ENCODE results near the gene VSIG8.

VSIG8 gene

GRCh38 chr1:159849626-159850366, 12.7 kb downstream of the VSIG8 start:
- TF ChIP-seq, protein P1, sequence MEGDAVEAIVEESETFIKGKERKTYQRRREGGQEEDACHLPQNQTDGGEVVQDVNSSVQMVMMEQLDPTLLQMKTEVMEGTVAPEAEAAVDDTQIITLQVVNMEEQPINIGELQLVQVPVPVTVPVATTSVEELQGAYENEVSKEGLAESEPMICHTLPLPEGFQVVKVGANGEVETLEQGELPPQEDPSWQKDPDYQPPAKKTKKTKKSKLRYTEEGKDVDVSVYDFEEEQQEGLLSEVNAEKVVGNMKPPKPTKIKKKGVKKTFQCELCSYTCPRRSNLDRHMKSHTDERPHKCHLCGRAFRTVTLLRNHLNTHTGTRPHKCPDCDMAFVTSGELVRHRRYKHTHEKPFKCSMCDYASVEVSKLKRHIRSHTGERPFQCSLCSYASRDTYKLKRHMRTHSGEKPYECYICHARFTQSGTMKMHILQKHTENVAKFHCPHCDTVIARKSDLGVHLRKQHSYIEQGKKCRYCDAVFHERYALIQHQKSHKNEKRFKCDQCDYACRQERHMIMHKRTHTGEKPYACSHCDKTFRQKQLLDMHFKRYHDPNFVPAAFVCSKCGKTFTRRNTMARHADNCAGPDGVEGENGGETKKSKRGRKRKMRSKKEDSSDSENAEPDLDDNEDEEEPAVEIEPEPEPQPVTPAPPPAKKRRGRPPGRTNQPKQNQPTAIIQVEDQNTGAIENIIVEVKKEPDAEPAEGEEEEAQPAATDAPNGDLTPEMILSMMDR (IDR thresholded peaks at IDR 0.05; ENCODE audit: control extremely low read depth, extremely low read depth, low read depth, missing control alignments): no peak
- no peak for DNase-seq (ENCODE audit: extremely low spot score)
- ChIA-PET POLR2A (no interaction called here), CTCF (interaction anchor here (1.3 to 1.7 kb wide), 3 partner anchors 8 to 21 kb away, joined by 3 to 5 read pairs (median 3); no protein-coding TSS in a partner anchor)

GRCh38 chr1:159848326-159848725, 14.1 kb downstream of the VSIG8 start:
- POLR2A ChIA-PET: no interaction called here
- CTCF ChIA-PET: interaction anchor here (1.7 kb wide), 1 partner anchor 9 kb away, joined by 5 read pairs; no protein-coding TSS in a partner anchor
- no peak for DNase-seq (ENCODE audit: extremely low spot score)

GRCh38 chr1:159847231-159847630, 15.2 kb downstream of the VSIG8 start:
- ChIA-PET CTCF (interaction anchor here (1.7 to 1.9 kb wide), 2 partner anchors 11 to 48 kb away, joined by 4 to 5 read pairs; no protein-coding TSS in a partner anchor), POLR2A (no interaction called here)
- TF ChIP-seq, protein P1 (IDR thresholded peaks at IDR 0.05; ENCODE audit: control extremely low read depth, extremely low read depth, low read depth, missing control alignments): no peak
- DNase-seq (ENCODE audit: extremely low spot score): no peak

More at GRCh38 chr1:159848326-159848725, 14.1 kb downstream of the VSIG8 start:
- TF ChIP-seq, protein P1 (IDR thresholded peaks at IDR 0.05; ENCODE audit: control extremely low read depth, extremely low read depth, low read depth, missing control alignments): no peak

GRCh38 chr1:159845751-159846629, 16.5 kb downstream of the VSIG8 start:
- DNase-seq (ENCODE audit: extremely low spot score): no peak
- ChIA-PET CTCF (interaction anchor here (1.7 to 1.9 kb wide), 2 partner anchors 10 to 47 kb away, joined by 4 to 5 read pairs; no protein-coding TSS in a partner anchor), POLR2A (no interaction called here)
- TF ChIP-seq, protein P1 (IDR thresholded peaks at IDR 0.05; ENCODE audit: control extremely low read depth, extremely low read depth, low read depth, missing control alignments): no peak

GRCh38 chr1:159843459-159843858, 19.0 kb downstream of the VSIG8 start:
- CTCF ChIA-PET: interaction anchor here (1.0 to 1.5 kb wide), 5 partner anchors 9 to 682 kb away, joined by 3 to 4 read pairs (median 3); no protein-coding TSS in a partner anchor
- POLR2A ChIA-PET: no interaction called here
- TF ChIP-seq, protein P1 (IDR thresholded peaks at IDR 0.05; ENCODE audit: control extremely low read depth, extremely low read depth, low read depth, missing control alignments): no peak
- no peak for DNase-seq (ENCODE audit: extremely low spot score)

GRCh38 chr1:159841749-159842148, 20.7 kb downstream of the VSIG8 start:
- ChIA-PET CTCF (interaction anchor here (0.8 to 3.0 kb wide), 7 partner anchors 8 to 165 kb away, joined by 3 to 14 read pairs (median 4); no protein-coding TSS in a partner anchor), POLR2A (no interaction called here)
- TF ChIP-seq, protein P1 (IDR thresholded peaks at IDR 0.05; ENCODE audit: control extremely low read depth, extremely low read depth, low read depth, missing control alignments): no peak
- no peak for DNase-seq (ENCODE audit: extremely low spot score)
